Activated T-helper 9 cell treated with anti-CD3 and anti-CD28 coated beads, Interleukin-2, amount 50 U/mL, for 16 hours (primary cell): ENCODE results near the gene GDAP1L1.
A peak's percentile ranks its signal among the peaks of the same experiment; 100 is the strongest.

Source experiments
- DNase-seq: peaks from one replicate; pipeline ENCODE4 v3.0.0-alpha.2; 2020; ENCODE audit warnings: low read depth

GDAP1L1 gene

GRCh38 chr20:44247131-44247571 lies at the start of gene GDAP1L1:
TSS of gene GDAP1L1 (plus strand) at chr20:44247308. CDS start at chr20:44247335, 27 bp downstream.
- DNase-seq, result no peak

DNA sequence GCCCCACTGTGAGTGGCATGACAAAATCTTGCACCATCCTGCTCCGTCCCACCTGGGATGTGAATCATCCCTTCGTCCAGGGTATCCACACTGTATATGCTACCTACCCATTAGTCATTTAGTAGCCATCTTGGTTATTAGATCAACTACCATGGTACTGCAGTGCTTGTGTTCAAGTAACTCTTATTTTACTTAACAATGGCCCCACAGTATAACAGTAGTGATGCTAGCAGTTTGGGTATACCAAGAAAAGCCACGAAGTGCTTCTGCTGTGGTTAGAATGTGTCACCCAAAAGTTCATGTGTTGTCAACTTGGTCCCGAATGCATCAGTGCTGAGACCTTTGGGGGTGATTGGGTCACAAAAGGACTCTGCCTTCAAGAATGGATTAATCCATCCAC lies 48.2 kb upstream of the GDAP1L1 start:
- DNase-seq, result no peak

DNA sequence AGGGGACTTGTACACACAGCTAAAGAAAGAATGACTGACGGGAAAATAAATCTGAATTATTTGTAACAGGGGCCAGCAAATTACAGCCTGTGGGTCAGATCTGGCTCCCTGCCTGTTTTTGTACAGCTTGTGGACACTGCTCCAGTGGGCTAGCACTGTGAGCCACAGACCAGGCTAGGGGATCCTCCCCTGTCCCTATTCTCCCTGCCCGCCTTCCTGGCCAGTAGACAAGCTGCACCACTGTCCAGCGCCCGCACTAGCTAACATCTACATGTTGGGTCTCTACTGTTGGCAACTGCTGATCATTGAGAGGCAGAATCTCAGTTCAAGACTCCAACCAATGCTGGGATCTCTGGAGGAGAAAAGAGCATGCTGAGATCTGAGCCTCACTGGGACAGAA lies 47.2 kb upstream of the GDAP1L1 start:
- no peak for DNase-seq

- no peak for DNase-seq
Observed at GRCh38 chr20:44200371-44200770, 46.7 kb upstream of the GDAP1L1 start.

GRCh38 chr20:44200983-44201382 lies 46.1 kb upstream of the GDAP1L1 start:
- no peak for DNase-seq

- no peak for DNase-seq
Observed at GRCh38 chr20:44203161-44203560, 43.9 kb upstream of the GDAP1L1 start.

DNA sequence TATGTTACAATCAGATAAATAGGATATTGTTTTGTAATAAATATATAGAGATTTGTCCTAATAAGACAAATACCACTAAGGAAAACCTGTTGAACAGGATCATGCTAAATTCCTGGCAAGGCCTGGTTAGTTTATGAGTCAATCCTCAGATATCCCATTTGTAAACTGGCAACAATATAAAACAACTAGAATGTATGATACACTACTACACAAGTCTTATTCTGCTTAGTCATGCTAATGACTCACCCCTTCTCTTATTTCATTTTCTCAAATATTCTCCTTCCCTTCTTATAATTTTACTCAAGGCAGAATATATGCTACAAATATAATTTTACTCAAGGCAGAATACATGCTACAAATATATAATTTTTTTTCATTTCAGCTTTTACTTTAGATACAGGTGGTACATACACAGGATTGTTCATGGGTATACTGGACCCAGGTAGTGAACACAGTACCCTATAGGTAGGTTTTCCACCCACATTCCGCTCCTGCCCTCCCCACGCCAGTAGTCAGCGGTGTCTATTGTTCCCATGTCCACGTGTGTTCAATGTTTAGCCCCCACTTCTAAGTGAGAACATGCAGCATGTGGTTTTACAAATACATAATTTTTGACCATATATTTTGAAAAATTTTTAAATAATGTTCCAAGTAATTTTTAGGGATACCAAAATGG lies 42.8 kb upstream of the GDAP1L1 start:
- no peak for DNase-seq

DNA sequence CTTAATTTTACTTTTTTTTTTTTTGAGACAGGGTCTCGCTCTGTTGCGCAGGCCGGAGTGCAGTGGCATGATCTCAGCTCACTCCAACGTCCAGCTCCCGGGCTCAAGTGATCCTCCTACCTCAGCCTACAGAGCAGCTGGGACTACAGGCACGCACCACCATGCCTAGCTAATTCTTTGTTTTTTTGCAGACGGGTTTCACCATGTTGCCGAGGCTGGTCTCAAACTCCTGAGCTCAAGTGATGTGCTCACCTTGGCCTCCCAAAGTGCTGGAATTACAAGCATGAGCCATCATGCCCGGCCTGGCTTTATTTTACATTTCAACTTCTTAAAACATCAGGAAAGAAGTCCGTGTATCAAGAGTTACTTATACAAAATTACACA lies 42.3 kb upstream of the GDAP1L1 start:
- no peak for DNase-seq

GRCh38 chr20:44206132-44206531 lies 41.0 kb upstream of the GDAP1L1 start:
- no peak for DNase-seq

- DNase-seq, result no peak
Observed at GRCh38 chr20:44207126-44207723, 39.9 kb upstream of the GDAP1L1 start.

DNA sequence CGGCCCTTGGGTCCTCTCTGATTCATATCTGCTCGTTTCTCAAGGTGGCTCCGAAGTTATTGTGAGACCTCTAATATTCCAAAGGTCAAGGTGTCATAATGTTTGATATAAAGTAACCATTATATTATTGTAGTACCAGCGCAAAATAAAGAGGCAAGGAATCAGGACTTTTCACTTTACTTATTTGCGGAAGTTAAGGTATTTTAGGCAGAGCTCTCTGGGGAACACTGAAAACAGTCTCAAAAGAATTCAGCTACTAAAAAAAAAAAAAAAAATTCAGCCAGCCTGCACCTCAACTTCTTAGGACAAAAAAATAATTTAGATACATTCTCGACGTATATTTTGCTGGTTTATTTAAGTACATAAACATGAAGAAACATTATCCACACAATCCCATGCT lies 38.9 kb upstream of the GDAP1L1 start:
- no peak for DNase-seq

- DNase-seq, result no peak
Observed at GRCh38 chr20:44208770-44209169, 38.3 kb upstream of the GDAP1L1 start.

GRCh38 chr20:44209686-44210405 lies 37.3 kb upstream of the GDAP1L1 start:
- no peak for DNase-seq

GRCh38 chr20:44210406-44211176 lies 36.5 kb upstream of the GDAP1L1 start, which contains the start of gene OSER1:
TSS of gene OSER1 (minus strand) at chr20:44210771. CDS start at chr20:44206957, 3,814 bp downstream.
- peak; percentile 97 for DNase-seq

- no peak for DNase-seq
Observed at GRCh38 chr20:44211177-44212039, 35.7 kb upstream of the GDAP1L1 start.

- DNase-seq, result no peak
Observed at GRCh38 chr20:44212792-44213191, 34.3 kb upstream of the GDAP1L1 start.

DNA sequence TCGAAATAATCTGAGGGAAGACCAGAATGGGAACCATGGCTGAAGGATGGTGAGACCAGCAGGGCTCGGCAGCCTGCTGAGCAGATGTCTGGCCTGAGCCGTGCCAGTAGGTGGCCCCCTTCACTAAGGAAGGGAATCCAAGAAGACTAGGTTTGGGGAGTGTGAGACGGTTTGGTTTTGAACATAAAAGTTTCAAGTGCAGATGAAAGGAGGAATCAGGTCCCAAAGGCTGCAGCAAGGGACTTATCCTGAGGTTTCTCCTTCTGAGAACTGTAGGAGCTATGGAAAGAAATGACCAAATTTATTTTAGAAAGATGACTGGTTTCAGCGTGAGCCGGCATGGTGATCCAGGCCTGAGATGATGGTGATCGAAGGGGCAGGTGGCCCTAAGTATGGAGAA lies 32.0 kb upstream of the GDAP1L1 start:
- DNase-seq, result peak; percentile 43

- DNase-seq, result peak; percentile 49
Observed at GRCh38 chr20:44217342-44218092, 29.6 kb upstream of the GDAP1L1 start.

DNA sequence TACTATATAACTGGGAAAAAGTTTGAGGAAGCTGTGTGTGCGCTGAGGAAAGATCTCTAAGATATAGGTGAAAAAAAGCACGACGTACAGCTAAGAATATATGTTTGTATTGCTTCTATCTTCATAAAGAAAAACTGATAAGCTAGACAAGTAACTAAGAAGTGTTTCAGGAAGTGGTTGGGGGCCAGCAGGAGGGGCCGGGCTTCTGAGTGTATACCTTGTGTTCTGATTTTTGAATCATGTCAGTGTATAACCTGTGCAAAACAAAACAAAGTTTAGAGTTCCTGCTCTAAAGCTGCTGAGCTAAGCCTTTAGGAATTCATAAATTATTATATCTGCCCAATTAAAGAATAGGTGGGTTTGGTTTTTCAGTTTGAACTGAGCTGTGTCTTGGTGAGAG lies 28.7 kb upstream of the GDAP1L1 start:
- peak; percentile 10 for DNase-seq

- DNase-seq, result no peak
Observed at GRCh38 chr20:44219170-44219730, 27.9 kb upstream of the GDAP1L1 start.
